CD4-positive, alpha-beta T cell treated with Interleukin-6 for 4 hours (primary cell): ENCODE data around the gene HES7.
A peak's percentile ranks its signal among the peaks of the same experiment; 100 is the strongest.
"Not testable (repeated sequence)": the region's sequence is repeated elsewhere in the genome, so short reads cannot be mapped to it uniquely, and the experiment has no call there.

ENCODE experiments used
- DNase-seq: peaks from one replicate; pipeline ENCODE4 v3.0.0-alpha.2; 2020; ENCODE audit warnings: mixed read lengths

HES7 gene

DNA sequence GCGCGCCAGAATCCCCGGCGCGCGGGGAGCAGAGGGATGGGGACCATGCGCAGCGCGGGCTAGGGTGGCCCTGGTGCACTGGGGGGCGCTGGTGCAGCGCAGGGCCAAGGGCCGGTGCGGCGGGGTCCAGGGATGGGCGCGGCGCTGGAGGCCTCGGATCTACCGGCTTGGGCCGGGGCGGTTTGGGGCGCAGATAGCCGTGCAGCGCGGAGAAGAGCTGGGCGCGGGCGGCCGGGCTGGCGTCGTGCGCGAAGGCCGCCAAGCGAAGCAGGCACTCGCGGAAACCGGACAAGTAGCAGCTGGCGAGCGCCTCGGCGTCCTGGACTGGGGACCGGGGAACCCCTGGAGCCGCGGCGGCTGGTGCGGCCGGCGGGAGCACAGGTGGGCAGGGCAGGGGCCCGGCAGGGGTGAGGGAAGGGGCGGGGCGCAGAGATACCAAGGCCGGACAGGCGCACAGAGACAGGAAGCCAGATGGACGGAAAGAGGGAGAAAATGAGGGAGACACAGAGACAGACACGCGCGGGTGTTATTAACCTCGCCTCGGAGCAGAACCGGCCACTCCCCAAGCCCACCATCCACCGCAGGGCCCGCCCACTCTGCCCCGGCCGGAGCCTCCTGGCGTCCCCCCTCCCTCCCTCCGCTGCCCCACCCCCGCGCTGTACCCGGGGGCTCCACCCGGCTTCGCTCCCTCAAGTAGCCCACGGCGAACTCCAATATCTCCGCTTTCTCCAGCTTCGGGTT, 2.1 kb downstream of the HES7 start:
- DNase-seq, result peak; percentile 56

DNA sequence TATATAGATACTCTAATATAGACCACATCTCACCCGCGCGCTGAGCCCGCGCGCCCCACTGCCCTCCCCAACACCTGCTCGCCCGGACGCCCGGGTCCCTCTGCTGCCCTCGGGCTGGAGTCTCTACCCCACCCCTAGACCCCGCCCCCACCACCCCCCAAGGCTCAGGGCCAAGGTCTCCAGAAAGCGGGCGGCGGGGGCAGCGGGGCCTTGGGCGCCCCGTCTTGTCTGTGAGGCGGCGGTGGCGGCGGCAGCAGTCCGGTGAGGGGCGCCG, 2.6 kb downstream of the HES7 start:
- DNase-seq, result no peak

DNA sequence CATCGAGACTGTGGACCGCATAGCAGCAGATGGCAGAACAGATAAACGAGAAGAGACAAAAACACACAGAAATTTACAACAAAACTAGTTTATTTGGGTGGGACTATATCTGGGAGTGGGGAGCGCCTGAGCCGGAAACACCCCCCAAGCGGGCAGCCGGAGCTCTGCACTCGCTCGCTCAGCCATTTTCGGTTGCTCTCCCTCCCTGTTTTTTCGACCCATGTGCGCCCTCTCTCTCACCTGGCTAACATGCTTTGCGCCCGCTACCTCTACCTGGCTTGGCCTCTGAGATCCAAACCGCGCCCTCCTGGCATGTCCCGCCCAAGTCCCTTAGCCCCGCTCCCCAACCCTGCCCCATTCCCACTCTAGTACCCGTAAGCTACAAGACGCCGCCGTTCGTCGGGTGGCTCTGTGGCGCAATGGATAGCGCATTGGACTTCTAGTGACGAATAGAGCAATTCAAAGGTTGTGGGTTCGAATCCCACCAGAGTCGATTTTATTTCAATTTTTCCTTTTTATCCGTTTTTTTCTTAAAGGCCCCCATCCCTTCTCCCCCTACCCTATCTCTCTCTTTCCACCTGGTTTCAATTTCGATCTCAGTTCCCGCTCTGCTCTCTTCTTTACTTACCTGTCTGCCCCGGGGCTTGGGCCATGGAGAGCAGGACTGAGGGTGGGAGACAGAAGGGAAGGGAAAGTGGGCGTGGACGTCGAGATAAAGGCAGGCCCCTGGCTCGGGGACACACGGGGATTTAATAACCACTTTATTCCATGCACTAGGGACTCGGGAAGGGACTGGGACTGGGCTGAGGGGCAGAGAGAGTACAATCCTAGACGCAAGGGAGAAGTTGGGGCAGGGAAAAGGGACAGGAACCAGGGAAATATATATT, 3.1 kb downstream of the HES7 start:
- DNase-seq, result peak; percentile 64

DNA sequence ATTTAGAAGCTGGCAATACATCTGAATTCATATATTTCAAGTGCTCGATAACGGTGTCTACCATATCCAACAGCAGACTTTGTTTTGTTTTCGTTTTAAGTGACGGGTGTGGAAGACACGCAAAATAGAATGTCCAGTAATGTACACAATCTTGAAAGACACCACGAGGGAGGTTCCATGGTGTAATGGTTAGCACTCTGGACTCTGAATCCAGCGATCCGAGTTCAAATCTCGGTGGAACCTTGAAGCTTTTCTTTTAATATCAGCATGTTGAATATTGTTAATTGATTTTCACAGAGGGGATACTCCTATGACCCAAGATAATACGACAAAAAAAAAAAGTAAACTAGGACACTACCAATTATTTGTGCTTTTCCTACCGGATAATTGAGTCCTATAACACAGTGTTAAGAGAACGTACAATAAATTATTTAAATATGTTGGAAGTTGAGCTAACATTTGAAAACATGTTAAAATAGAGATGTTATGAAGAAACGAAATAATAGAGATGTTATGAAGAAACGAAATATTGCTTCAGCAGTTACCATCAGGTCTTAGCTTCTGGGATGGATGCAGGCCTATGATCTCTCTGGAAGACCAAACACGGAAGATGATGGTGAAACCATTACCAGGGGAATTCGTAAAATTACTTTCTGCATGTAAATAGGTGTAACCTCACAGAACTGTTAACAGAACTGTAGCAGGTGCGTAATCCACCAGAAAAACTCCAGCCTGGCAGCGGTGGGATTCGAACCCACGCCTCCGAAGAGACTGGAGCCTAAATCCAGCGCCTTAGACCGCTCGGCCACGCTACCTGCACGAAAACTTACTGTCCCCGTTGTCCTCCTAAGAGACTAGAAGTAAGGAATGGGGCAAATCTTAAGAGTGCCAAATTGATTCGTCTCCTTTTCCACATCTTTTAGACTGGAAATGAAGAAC, 4.1 kb downstream of the HES7 start:
- peak; percentile 79 for DNase-seq

DNA sequence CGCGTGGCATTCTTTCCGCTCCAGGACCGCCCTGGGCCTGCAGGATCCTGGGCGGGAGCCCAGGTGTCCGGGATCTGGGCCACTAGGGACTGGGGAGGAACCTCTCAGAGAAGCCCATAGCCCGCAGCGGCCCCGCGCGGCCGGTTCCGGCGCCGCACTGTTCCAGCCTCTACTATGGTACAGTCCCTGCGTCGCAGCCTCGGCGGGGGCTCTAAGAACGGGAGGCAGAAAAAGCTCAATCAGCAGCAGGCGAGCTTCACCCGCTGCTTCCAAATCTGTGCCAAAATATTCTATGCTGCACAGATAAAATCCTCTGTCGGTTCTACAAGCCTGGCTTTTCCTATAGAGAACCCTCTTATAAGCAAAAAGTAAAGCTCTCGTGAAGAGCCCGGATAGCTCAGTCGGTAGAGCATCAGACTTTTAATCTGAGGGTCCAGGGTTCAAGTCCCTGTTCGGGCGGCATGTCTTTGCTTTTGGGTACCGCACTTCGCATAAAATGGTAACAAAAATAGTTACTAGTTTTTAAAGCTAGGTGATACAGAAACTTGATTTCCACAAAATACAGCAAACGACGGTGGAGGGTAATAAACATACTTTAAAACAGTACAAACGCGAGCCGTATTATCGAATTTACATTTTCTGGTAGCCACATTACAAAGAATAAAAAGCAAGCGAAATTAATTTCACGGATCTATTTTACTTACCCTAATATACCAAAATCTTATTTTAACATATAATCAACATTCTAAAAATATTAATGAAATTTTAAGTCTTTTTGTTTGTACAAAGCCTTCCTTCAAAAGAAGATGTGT, 4.9 kb downstream of the HES7 start:
- DNase-seq, result peak; percentile 87

DNA sequence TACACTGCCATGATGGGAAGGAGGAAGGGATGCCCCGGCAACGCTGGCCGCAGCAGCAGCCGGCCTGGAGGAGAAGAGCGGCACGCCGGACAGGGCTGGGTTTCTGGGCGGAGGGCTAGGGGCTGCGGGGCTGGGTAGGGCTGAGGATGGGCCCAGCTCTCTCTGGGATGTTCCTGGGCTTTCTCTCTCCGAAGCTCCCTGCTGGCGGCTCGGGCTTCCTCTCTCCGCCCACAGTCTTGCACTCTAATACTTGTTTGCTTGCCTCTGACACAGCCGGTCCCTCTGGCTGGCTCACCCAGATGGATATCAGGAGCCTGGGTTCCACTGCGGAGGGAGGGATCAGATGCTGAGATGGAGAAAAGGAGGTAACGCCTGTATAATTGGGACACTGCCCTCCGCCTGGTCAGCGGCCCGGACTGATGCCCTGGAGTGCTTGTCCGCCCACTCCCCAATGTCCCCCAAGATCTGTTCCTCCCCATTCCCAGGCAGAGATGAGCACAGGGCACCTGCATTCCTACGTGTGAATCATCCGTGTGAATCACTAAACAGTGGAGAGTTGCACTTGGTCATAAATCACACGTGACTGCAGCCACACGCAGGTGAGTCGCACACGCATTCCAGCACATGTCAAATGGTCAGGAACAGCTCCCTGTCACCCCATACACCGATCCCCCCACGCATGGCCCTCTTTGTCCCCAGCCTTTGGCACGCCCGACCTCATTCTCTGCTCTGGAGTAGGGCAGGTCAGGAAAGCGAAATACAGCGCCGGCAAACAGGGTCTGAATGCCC, 5.7 kb downstream of the HES7 start, which contains the start of gene ALOXE3:
ALOXE3 (minus strand) TSS at position 535 of the 789 bp plus-strand sequence; CDS start at position 11, 524 bp downstream.
- DNase-seq, result peak; percentile 47

DNA sequence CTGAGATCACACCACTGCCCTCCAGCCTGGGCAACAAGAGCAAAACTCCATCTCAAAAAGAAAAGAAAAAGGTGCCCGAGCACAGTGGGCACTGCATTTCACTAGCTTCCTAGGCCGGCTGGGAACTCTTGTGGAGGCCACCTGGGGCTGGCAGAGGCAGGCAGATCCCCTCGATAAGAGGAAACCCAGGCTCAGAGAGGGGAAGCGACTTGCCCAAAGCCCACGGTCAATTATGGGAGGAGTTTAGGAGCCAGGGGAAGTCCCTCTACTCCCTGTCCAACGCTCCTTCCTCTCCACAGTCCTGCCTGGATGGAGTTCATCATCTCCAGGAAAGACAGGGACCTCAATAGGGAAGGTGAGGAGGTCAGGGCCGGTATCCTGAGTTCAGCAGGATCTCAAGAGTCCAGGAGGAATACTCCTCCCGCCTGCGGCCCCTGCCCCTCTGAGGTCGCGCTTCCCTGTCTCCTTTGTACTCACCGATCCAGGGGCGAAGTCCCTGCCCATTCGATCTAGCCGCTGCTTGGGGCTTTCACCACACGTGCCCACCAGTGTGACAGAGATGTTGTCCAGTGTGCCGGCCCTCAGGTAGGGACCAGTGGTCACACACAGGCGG, 6.4 kb downstream of the HES7 start:
- DNase-seq, result no peak

DNA sequence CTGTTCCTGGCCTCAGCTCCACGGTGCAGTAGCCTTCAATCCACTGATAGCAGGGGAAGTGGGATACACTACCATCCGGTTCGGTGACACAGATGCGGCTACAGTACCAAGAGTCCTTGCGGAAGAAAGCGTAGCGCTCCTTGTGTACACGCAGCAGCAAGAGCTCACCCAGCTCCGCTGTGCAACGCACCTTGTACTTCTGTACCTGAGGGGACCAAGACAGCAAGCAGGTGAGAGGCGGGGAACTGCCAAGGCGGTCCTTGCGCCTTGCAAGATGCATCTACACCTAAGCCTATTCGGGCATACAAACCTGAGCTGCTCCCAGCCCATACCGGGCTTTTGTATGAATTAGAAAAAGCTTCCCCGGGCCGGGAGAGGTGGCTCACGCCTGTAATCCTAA, 7.1 kb downstream of the HES7 start:
- DNase-seq, result peak; percentile 23

DNA sequence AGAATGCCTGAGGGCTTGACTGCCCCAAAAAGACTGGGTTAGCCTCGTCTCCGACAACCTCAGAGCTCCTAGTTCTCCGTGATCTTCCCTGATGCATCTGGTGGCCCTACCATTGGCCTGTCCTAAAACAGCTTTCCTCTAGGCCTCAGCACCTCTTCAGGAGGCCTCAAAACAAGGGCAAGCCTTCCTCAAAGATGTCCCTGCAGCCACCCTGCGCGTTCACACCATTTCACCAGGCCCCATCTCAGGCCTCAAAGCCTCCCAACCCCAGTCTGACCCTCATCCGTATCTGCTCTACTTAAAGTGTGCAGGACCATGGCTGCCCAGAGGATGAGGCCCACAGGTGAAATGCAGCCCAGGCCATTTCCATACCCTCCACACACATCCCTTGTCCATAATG, 13.0 kb downstream of the HES7 start:
- no peak for DNase-seq

DNA sequence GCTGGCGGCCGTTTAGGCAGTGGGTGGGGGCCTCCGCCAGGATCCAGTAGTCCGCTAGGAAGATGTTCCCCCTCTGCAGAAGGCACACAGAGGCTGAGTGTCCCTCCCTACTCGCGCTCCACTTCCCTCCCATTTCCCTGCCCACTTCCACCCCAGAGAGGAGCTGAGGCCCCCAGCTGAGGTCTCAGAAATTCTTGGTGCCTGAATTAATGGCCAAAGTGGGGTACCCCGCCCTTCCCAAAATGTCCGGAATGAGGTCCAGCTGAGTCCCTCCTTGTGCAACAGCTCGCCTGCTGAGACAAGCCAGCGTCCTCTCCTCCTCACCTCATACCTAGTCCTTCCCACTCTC, 13.5 kb downstream of the HES7 start:
- no peak for DNase-seq

DNA sequence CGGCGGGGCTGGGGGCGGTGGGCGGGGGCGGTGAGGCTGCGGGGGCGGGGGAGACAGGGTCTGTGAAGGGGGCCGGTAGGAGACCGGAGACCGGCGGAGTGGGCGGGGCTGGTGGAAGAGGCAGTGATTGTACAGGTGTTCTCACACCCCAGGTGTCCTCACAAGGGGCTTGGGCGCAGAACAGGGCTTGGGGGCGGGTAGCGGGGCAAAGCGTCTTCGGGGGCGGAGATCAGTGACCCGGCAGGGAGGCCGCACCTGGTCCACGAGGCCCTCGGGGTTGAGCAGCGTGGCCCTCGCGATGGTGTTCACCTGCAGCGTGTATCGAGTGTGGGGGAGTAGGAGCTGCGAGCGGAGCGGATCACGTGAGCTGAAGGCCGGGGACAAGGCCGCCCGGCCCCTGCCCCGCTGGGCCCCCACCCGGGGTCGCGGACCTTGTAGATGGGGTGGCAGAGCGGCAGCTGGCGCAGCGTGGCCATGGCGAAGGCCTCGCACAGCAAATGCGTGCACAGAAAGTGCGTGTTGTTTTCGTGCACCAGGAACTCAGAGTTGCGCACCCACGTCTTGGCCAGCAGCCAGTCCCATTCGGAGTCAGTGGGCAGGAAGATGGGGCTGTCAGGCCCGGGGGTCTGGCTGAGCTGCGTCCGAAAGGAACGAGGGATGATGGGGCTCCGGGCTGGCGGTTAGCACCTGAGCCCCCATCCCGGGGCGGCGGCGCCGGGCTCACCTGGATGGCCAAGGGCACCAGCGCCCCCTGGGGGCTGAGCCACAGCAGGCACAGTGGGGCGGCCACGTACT, 14.0 kb downstream of the HES7 start:
- DNase-seq, result peak; percentile 91

DNA sequence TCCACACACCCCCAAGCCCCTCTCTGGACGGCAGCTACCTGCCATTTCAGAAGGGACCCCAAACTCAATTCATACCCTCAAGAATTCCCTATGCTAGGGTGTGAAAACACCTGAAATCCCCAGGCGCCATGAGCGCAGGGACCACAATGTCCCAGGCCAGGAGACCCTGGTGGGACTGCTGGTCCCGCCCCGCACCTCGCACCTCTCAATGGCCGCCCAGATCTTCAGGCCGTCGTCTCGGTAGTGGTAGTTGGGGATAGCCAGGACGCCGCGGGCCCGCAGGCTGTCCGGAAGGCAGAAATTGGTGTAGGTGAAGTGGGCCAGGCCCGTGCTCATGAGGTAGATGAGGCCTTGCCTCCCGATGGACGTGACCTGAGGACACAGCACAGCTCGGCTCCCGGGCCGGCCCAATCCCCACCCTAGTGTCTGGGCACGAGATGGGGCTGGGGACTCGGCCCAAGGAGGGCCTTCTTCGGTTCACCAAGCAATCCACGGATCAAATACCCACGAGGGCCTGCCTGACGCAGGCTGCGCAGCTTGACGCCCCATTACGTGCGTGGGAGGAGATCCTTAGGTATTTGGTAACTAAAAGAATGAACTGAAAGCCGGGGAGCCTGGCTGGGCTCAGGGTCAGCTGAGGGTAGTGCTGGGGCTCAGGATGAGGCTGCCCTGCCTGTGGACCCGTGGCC, 14.8 kb downstream of the HES7 start:
- DNase-seq, result no peak

DNA sequence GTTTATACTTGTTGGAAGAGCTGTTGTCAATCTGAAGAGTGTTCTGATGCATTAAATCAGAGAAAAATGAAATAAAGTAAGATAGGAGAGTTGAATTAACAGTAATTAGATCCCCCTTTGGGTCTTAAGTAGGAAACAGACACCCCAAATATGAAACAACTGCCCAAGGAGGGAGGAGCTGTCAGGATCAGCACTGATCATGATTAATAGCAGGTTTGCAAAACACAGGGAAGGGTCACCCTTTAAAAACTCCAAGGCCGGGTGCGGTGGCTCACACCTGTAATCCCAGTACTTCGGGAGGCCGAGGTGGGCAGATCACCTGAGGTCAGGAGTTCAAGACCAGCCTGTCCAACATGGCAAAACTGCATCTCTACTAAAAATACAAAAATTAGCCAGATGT, 16.9 kb downstream of the HES7 start:
- DNase-seq, result not testable (repeated sequence)

DNA sequence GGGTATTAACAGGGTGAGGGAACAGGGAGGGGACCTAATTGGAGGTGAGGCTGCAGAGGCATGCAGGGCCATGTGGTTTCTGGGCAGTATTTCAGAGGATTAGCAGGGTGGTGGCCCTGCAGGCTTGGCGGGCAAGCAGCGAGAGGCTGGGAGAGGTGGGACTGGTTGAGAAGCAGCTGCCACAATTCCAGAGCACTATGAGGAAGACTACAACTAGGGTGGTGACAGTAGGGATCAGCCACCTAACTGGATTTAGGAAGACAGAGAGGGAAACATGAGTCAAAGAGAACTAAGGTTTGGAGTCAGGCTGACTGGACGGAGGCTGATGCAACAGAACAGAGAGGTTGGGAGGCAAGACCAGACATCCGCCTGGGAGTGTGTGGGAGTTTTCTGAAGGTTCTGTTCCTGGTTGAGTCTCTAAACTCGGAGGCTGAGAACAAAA, 17.9 kb downstream of the HES7 start:
- DNase-seq, result no peak

DNA sequence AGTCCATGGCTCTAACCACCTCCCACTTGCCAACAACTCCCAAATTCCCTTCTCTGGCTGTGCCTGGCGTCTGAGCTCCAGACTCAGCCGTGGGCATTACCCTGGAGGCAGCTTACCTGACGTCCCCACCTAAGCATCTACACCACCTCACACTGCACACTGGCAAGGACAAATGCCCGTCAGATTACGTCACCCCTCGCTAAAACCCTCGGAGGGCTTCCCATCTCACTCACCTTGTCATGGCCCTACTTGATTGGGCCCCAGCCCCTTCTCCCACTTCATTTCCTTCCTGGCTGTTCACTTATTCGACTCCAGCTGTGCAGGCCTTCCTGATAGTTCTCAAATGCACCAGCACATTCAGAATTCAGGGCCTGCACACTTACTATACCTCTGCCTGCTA, 19.0 kb downstream of the HES7 start:
- no peak for DNase-seq

DNA sequence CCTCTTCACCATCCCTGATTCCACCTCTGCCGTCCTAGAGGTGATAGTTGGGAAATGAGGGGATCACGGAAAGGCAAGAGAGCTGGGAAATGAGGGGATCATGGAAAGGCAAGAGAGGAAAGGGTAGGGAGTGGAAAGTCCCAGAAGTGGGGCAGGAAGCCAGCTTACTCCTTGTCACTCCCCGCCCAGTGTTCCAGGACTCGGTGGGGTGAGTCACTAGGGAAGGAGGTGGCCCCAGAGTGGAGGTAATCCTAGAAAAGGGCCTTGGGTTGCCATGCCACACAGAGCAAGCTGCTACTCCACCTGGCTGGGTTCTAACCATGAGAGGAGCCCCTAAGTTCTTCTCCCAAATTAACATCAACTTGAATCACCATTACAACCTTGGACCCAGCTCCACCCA, 20.4 kb downstream of the HES7 start:
- no peak for DNase-seq

DNA sequence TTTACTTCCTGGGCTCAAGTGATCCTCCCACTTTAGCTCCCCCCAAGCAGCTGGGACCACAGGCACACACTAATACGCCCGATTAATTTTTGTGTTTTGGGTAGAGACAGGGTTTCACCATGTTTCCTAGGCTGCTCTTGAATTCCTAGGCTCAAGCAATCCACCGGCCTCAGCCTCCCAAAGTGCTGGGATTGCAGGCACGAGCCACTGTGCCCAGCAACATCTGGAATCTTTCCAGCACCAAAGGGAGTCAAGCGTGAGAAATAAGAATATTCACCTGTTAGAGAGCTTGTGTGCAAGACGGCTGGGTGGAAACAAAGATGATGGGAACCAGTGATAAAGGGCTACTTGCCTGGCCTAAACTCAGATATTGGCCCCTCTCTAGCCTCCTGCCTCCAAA, 22.2 kb downstream of the HES7 start:
- DNase-seq, result no peak

DNA sequence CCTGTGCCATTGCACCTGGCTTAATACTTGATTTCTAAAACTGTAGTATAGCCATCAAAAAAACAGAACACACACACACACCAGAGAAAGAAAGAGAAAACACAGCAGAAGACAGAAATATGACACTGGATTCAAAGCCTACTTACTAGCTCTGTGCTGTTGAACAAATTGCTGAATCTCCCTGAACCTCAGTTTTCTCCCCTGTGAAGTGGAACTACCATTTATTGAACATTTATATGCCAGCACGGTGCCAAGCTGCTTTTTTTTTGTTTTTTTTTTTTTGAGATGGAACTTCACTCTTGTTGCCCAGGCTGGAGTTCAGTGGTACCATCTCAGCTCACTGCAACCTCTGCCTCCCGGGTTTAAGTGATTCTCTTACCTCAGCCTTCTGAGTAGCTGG, 23.1 kb downstream of the HES7 start:
- DNase-seq, result no peak

DNA sequence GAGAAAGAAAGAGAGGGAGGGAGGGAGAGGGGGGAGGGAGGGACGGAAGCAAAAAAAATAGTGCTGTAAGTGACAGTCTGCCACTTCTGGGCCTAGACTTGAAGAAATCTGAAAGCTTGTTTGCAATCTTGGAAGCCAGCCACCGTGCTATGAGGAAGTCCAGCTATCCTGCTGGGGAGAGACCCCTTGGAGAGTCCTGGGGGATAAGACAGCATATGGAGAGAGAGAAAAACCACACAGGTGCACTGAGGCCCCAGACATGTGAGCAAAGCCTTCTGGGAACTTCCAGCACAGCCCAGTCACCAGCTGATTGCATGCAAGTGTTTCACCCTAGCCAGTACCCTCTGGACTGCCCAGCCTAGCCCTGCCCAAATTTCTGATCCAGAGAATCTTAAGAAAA, 23.8 kb downstream of the HES7 start:
- no peak for DNase-seq

DNA sequence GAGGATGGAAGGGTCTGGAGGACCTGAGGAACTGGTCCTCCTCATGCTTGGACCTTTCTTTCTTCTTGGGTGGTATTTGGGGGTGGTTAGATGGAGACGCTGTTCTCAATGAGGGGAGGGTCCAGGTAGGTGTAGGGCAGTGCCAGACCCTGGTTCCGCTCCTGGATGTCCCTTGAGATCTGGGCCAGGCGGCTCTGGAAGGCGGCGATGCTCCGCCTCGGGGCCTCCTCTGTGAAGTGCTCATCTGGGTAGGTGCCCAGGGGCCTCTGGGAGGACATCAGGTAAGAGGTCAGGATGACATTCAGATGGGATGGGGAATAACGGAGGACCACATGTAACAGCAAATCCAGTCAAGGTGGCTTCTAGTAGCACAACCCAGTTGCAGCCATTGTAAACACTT, 27.4 kb downstream of the HES7 start:
- no peak for DNase-seq
